K562 (cell line): Measurements from ENCODE around the gene PRDX2. TPM values are rescaled to one million over a fixed set of nuclear protein-coding genes. Genes with fewer than 3 reads are reported as not detected.

Experiments
- ARID3A ChIP-seq: IDR thresholded peaks from 2 replicates; pipeline ENCODE4 v1.6.1; 2012; ENCODE audit warnings: low read depth, low read length, improper control_type of control experiment, borderline replicate concordance
- ATF7 ChIP-seq: fragments of 450-650 bp; IDR thresholded peaks from 2 replicates; pipeline ENCODE4 v1.7.1; 2014; ENCODE audit warnings: mild to moderate bottlenecking, moderate library complexity
- BCOR ChIP-seq: fragments of 450-650 bp; IDR thresholded peaks from 2 replicates; pipeline ENCODE4 v1.6.1; 2016
- CAMTA2 ChIP-seq: fragments of 250-450 bp; sonication (Bioruptor Pico); conservative IDR thresholded peaks from 2 replicates; pipeline ENCODE4 v1.5.1; 2022
- EHMT2 ChIP-seq: fragments of 450-650 bp; IDR thresholded peaks from 2 replicates; pipeline ENCODE4 v1.6.1; 2018; ENCODE audit warnings: antibody characterized with exemption
- HMG20B ChIP-seq: fragments of 250-450 bp; sonication (Bioruptor Pico); IDR thresholded peaks from 2 replicates; pipeline ENCODE4 v1.5.0; 2021; ENCODE audit warnings: mild to moderate bottlenecking
- ID3 ChIP-seq, 2 experiments: fragments of 250-450 bp in 1 of 2; fragments of 450-650 bp in 1 of 2; sonication (Bioruptor Pico) in 1 of 2; IDR thresholded peaks; 2 replicates each; pipeline versions ENCODE4 v1.6.1 to v1.8.0; 2016 to 2021; ENCODE audit warnings: mild to moderate bottlenecking in 2 of 2, moderate library complexity in 2 of 2, missing compliant biosample characterization in 1 of 2, missing genetic modification characterization in 1 of 2
- MAFK ChIP-seq: IDR thresholded peaks from 2 replicates; pipeline ENCODE4 v1.6.1; 2011; ENCODE audit warnings: low read length, improper control_type of control experiment
- MTA2 ChIP-seq: fragments of 450-650 bp; IDR thresholded peaks from 2 replicates; pipeline ENCODE4 v1.6.1; 2016; ENCODE audit warnings: low read depth
- OTX1 ChIP-seq: fragments of 450-650 bp; formaldehyde crosslinking; IDR thresholded peaks from 2 replicates; pipeline ENCODE4 v1.4.0; 2022; ENCODE audit warnings: mild to moderate bottlenecking
- RBM39 ChIP-seq: fragments of 200-400 bp; formaldehyde crosslinking; optimal IDR thresholded peaks from 2 replicates; pipeline ENCODE3; 2018; ENCODE audit warnings: low read depth, low read length
- RNF219 ChIP-seq: fragments of 250-450 bp; sonication (Bioruptor Pico); IDR thresholded peaks from 2 replicates; pipeline ENCODE4 v1.5.0; 2022; ENCODE audit warnings: mild to moderate bottlenecking
- VEZF1 ChIP-seq: fragments of 200-800 bp; sonication (Bioruptor generic); IDR thresholded peaks from 2 replicates; pipeline ENCODE4 v1.6.1; 2017; ENCODE audit warnings: missing genetic modification characterization, missing compliant biosample characterization
- ZFX ChIP-seq: sonication (generic); formaldehyde crosslinking; IDR thresholded peaks from 2 replicates; pipeline ENCODE4 v1.8.0; 2022; ENCODE audit warnings: mild to moderate bottlenecking, missing genetic modification reagents, moderate library complexity
- ZKSCAN8 ChIP-seq: fragments of 200-800 bp; sonication (Bioruptor generic); IDR thresholded peaks from 2 replicates; pipeline ENCODE4 v1.6.1; 2016; ENCODE audit warnings: missing genetic modification characterization, missing compliant biosample characterization
- ZNF445 ChIP-seq: fragments of 250-450 bp; sonication (Bioruptor Pico); IDR thresholded peaks from 2 replicates; pipeline ENCODE4 v1.4.0; 2020; ENCODE audit warnings: low read depth, mild to moderate bottlenecking, moderate library complexity
- ZNF518B ChIP-seq: fragments of 250-450 bp; sonication (Bioruptor Pico); IDR thresholded peaks from 2 replicates; pipeline ENCODE4 v1.5.0; 2021; ENCODE audit warnings: mild to moderate bottlenecking, moderate library complexity
- ZNF668 ChIP-seq: fragments of 250-450 bp; sonication (Bioruptor Pico); IDR thresholded peaks from 2 replicates; pipeline ENCODE4 v1.8.0; 2022; ENCODE audit warnings: mild to moderate bottlenecking, inconsistent platforms
- ZZZ3 ChIP-seq: fragments of 450-650 bp; IDR thresholded peaks from 2 replicates; pipeline ENCODE4 v1.6.1; 2016; ENCODE audit warnings: antibody characterized with exemption, mild to moderate bottlenecking, moderate library complexity
- polyA plus RNA-seq, 8 experiments: library from polyadenylated mRNA; depleted of rRNA in 4 of 8; stranded (reverse) in 5 of 8; unstranded in 3 of 8; fragments of >200 nt; fragmentation: Nextera tagmentation in 2 of 8; fragmentation: Illumina TruSeq in 1 of 8; extraction: Ambion mirVana in 2 of 8; extraction: Trizol in 1 of 8; gene quantifications; 2 replicates each; pipeline versions ENCODE4 v1.2.1 to v1.2.3, GENCODE V29; 2011 to 2014; ENCODE audit warnings: inconsistent platforms in 1 of 8, missing spikeins in 1 of 8
- total RNA-seq, 7 experiments: library from RNA; depleted of rRNA in 6 of 7; stranded (reverse); fragments of >200 nt in 6 of 7; fragmentation: Illumina TruSeq in 2 of 7; extraction: Trizol in 2 of 7; gene quantifications; 2 replicates each; pipeline versions ENCODE4 v1.2.1 to v1.2.3, GENCODE V29; 2011 to 2021; ENCODE audit warnings: low replicate concordance in 1 of 7

Gene PRDX2
- total and polyA plus RNA-seq, 9 of the 15 experiments (the other 6 are each of a cell fraction or from before 2014, with no cell fraction given), result 206 to 1,183 (median 415) TPM

GRCh38 chr19:12847159-12848139 is 45.8 kb upstream of the PRDX2 start (continued):
- TF ChIP-seq ZNF518B (CRISPR knock-in tag) (no peak), BCOR (no peak), ZNF445 (CRISPR knock-in tag) (no peak), VEZF1 (peak; percentile 87), ZFX (peak; percentile 28; the same call in 1 of the 2 replicates), ZKSCAN8 (CRISPR knock-in tag) (no peak), ZZZ3 (no peak), OTX1 (CRISPR knock-in tag) (no peak), ARID3A (no peak), ATF7 (peak; percentile 71), HMG20B (CRISPR knock-in tag) (no peak), ID3 (CRISPR knock-in tag; IDR thresholded peaks at IDR 0.05) (no peak), ID3 (tag; IDR thresholded peaks at IDR 0.05) (no peak), MAFK (no peak), ZNF668 (CRISPR knock-in tag) (no peak), RBM39 (no peak), MTA2 (no peak), CAMTA2 (CRISPR knock-in tag) (no peak), EHMT2 (no peak), RNF219 (no peak)
